OCI-LY1 (cell line): Measurements from ENCODE around the gene NUP210.

Source experiments
- H2AFZ ChIP-seq: fragments of 200-600 bp; sonication (generic), shearing (Covaris generic); 2 replicates; pipeline ENCODE4 v1.6.0; 2014; ENCODE audit warnings: antibody characterized with exemption, mild to moderate bottlenecking, low read length
- H3F3A ChIP-seq: fragments of 200-600 bp; sonication (generic), shearing (Covaris generic); 2 replicates; pipeline ENCODE4 v1.6.0; 2014; ENCODE audit warnings: mild to moderate bottlenecking, antibody characterized with exemption, low read length, moderate library complexity; ENCODE audit not compliant: insufficient read depth
- H3K27ac ChIP-seq: fragments of 200-600 bp; sonication (generic); 2 replicates; pipeline ENCODE4 v1.5.1; 2014; ENCODE audit warnings: low read length, mixed run types, mild to moderate bottlenecking, low read depth; ENCODE audit not compliant: poor library complexity, severe bottlenecking
- H3K27me3 ChIP-seq: fragments of 200-600 bp; sonication (generic); 2 replicates; pipeline ENCODE4 v1.6.0; 2014; ENCODE audit warnings: antibody characterized with exemption, mild to moderate bottlenecking, low read length, moderate library complexity; ENCODE audit not compliant: insufficient read depth
- H3K36me3 ChIP-seq: fragments of 200-600 bp; sonication (generic); 2 replicates; pipeline ENCODE4 v1.6.1; 2014; ENCODE audit warnings: mild to moderate bottlenecking, antibody characterized with exemption, low read length, moderate library complexity, mixed read lengths; ENCODE audit not compliant: insufficient read depth
- H3K4me1 ChIP-seq: fragments of 200-600 bp; sonication (generic); 2 replicates; pipeline ENCODE4 v1.5.1; 2014; ENCODE audit warnings: mild to moderate bottlenecking, low read length, moderate library complexity; ENCODE audit not compliant: insufficient read depth, severe bottlenecking
- H3K4me2 ChIP-seq: fragments of 200-600 bp; sonication (generic), shearing (Covaris generic); 2 replicates; pipeline ENCODE4 v1.6.1; 2014; ENCODE audit warnings: low read length
- H3K4me3 ChIP-seq: fragments of 200-600 bp; sonication (generic); 2 replicates; pipeline ENCODE4 v1.5.1; 2014; ENCODE audit warnings: low read length, low read depth, mild to moderate bottlenecking, mixed read lengths; ENCODE audit not compliant: poor library complexity, severe bottlenecking
- H3K79me2 ChIP-seq: fragments of 200-600 bp; shearing (Covaris generic); 2 replicates; pipeline ENCODE4 v1.6.1; 2016; ENCODE audit warnings: mixed run types, low read length, mixed read lengths; ENCODE audit not compliant: insufficient read depth
- H3K9ac ChIP-seq: fragments of 200-600 bp; sonication (generic), shearing (Covaris generic); 2 replicates; pipeline ENCODE4 v1.6.1; 2014; ENCODE audit warnings: mild to moderate bottlenecking, low read length, mixed read lengths
- H3K9me2 ChIP-seq: fragments of 200-600 bp; sonication (generic), shearing (Covaris generic); 2 replicates; pipeline ENCODE4 v1.6.1; 2014; ENCODE audit warnings: low read depth, mild to moderate bottlenecking, low read length, mixed read lengths
- H3K9me3 ChIP-seq: fragments of 200-600 bp; shearing (Covaris generic); 2 replicates; pipeline ENCODE4 v1.6.1; 2014; ENCODE audit warnings: low read length, mixed read lengths
- H4K20me1 ChIP-seq: fragments of 200-600 bp; sonication (generic), shearing (Covaris generic); 2 replicates; pipeline ENCODE4 v1.6.0; 2016; ENCODE audit warnings: mild to moderate bottlenecking, low read length; ENCODE audit not compliant: insufficient read depth
- CTCF ChIP-seq: fragments of 200-600 bp; sonication (generic), shearing (Covaris generic); IDR thresholded peaks from 2 replicates; pipeline ENCODE4 v1.5.1; 2017; ENCODE audit warnings: mild to moderate bottlenecking, antibody characterized with exemption, low read length, moderate library complexity, mixed read lengths
- EZH2 ChIP-seq: fragments of 200-600 bp; sonication (generic), shearing (Covaris generic); IDR thresholded peaks from 2 replicates; pipeline ENCODE4 v1.8.0; 2017; ENCODE audit warnings: borderline replicate concordance, mixed run types, mild to moderate bottlenecking, antibody characterized with exemption, low read length, moderate library complexity, mixed read lengths

NUP210 gene

DNA sequence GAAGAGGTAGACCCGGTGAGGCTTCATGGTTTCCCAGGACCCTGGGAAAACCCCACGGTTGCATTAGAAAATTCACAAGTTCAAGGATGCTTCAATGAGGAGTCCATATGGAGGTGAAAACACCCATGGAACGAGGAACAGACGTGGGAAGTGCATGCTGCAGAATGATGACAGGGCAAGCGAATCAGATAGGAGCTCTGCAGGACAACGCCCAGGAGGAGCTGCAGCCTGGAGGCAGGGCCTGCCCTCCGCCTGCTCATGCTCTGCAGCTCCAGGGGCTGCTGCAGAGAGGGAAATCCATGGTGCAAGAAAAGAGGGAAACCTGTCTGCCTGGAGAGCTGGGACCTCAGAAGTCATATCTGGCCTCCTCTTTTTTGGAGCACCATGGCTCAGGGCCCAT, 61.5 kb downstream of the NUP210 start:
- Histone ChIP-seq H3F3A (no peaks in the 10 kb centered on the region), H4K20me1 (no peaks in the 10 kb centered on the region), H3K9me3 (no peaks in the 10 kb centered on the region), H3K9ac (no peak overlapping the region), H3K27ac (no peak overlapping the region), H3K4me2 (no peak overlapping the region), H3K4me3 (no peak overlapping the region), H3K4me1 (no peaks in the 10 kb centered on the region), H3K36me3 (peaks cover 100% of the 10 kb centered on the region), H3K9me2 (no peaks in the 10 kb centered on the region), H3K79me2 (no peaks in the 10 kb centered on the region), H3K27me3 (no peaks in the 10 kb centered on the region), H2AFZ (no peak overlapping the region)
- TF ChIP-seq CTCF, result no peak
- no peak for TF ChIP-seq EZH2

GRCh38 chr3:13358051-13358450, 62.1 kb downstream of the NUP210 start:
- Histone ChIP-seq H3K4me1 (no peaks in the 10 kb centered on the region), H3K9me3 (no peaks in the 10 kb centered on the region), H3K79me2 (no peaks in the 10 kb centered on the region), H3K9ac (no peak overlapping the region), H3K4me3 (no peak overlapping the region), H2AFZ (no peak overlapping the region), H3K27ac (no peak overlapping the region), H3K9me2 (no peaks in the 10 kb centered on the region), H3K27me3 (no peaks in the 10 kb centered on the region), H3K36me3 (peaks cover 100% of the 10 kb centered on the region), H3K4me2 (no peak overlapping the region), H3F3A (no peaks in the 10 kb centered on the region), H4K20me1 (no peaks in the 10 kb centered on the region)
- TF ChIP-seq EZH2 (no peak), CTCF (no peak)

- no peak for TF ChIP-seq CTCF
- no peak for TF ChIP-seq EZH2
- H3K36me3 ChIP-seq, result peaks cover 100% of the 10 kb centered on the region
- H3K4me2 ChIP-seq, result no peak overlapping the region
Observed at GRCh38 chr3:13357074-13357473, 63.0 kb downstream of the NUP210 start.

More at GRCh38 chr3:13357074-13357473, 63.0 kb downstream of the NUP210 start:
- Histone ChIP-seq H3K9me3 (no peaks in the 10 kb centered on the region), H3K27ac (no peak overlapping the region), H3K79me2 (no peaks in the 10 kb centered on the region), H4K20me1 (no peaks in the 10 kb centered on the region), H3K27me3 (no peaks in the 10 kb centered on the region), H3F3A (no peaks in the 10 kb centered on the region), H3K9me2 (no peaks in the 10 kb centered on the region), H2AFZ (no peak overlapping the region), H3K4me3 (no peak overlapping the region), H3K4me1 (no peaks in the 10 kb centered on the region), H3K9ac (no peak overlapping the region)
